SK-N-SH (cell line): ENCODE results near the gene ZFPL1.

Experiments used
- MEF2A ChIP-seq: IDR thresholded peaks from 2 replicates; pipeline ENCODE4 v1.4.0; 2012; ENCODE audit warnings: low read depth, borderline replicate concordance
- TAF1 ChIP-seq: IDR thresholded peaks from 2 replicates; pipeline ENCODE4 v1.6.1; 2012; ENCODE audit warnings: low read depth, mild to moderate bottlenecking, low read length, moderate library complexity, borderline replicate concordance
- TF ChIP-seq, protein P1 (sequence below): fragments of 200-600 bp; sonication (generic); IDR thresholded peaks from 2 replicates; pipeline ENCODE4 v1.6.1; 2017; ENCODE audit warnings: antibody characterized with exemption, mild to moderate bottlenecking, moderate library complexity

DNA sequence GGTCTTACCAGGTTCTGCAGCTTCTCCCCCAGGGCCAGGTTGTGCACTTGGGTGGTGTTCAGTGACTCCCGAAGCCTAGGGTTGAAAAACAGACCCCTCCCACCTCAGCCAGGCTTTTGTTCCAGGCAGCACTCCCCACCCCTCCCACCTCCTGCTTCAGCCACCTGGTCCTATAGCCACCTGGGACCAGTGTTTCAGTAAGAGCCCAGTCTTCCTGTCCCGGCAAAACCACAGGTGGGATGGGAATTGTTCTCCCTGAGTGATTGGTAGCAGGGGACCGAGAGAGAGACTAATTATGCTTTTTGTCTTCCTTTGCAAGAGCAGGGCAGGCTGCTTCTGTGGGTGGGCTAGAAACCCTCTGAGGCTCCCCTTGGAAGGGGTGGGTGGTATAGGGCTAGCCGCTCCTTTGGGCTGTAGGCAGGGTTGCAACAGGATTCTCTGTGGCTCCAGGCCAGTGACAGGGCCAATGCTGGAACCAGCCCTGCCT is 17.2 kb upstream of the ZFPL1 start:
- no peak for TF ChIP-seq MEF2A
- TF ChIP-seq, protein P1, sequence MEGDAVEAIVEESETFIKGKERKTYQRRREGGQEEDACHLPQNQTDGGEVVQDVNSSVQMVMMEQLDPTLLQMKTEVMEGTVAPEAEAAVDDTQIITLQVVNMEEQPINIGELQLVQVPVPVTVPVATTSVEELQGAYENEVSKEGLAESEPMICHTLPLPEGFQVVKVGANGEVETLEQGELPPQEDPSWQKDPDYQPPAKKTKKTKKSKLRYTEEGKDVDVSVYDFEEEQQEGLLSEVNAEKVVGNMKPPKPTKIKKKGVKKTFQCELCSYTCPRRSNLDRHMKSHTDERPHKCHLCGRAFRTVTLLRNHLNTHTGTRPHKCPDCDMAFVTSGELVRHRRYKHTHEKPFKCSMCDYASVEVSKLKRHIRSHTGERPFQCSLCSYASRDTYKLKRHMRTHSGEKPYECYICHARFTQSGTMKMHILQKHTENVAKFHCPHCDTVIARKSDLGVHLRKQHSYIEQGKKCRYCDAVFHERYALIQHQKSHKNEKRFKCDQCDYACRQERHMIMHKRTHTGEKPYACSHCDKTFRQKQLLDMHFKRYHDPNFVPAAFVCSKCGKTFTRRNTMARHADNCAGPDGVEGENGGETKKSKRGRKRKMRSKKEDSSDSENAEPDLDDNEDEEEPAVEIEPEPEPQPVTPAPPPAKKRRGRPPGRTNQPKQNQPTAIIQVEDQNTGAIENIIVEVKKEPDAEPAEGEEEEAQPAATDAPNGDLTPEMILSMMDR, result no peak
- no peak for TF ChIP-seq TAF1
